Smooth muscle cell (in vitro differentiated cells): ENCODE data around the gene PRR23E. TPM values are rescaled to one million over a fixed set of nuclear protein-coding genes. Genes with fewer than 3 reads are reported as not detected.

ENCODE experiments used
- DNase-seq: peaks from one replicate; lab custom pipeline; 2025; ENCODE audit not compliant: unreplicated experiment; lab: John Stamatoyannopoulos, UW
- H2AFZ ChIP-seq: fragments of 200-600 bp; sonication (generic); 2 replicates; pipeline ENCODE4 v1.6.0; 2016; ENCODE audit warnings: antibody characterized with exemption, low read depth, mild to moderate bottlenecking
- H3F3A ChIP-seq: fragments of 200-600 bp; sonication (generic); 2 replicates; pipeline ENCODE4 v1.6.0; 2017; ENCODE audit warnings: antibody characterized with exemption, low read depth
- H3K27ac ChIP-seq: fragments of 200-600 bp; sonication (generic); 2 replicates; pipeline ENCODE4 v1.5.1; 2016; ENCODE audit warnings: low read depth, mild to moderate bottlenecking
- H3K27me3 ChIP-seq: fragments of 200-600 bp; sonication (generic); 2 replicates; pipeline ENCODE4 v1.6.1; 2016; ENCODE audit warnings: low read depth, mild to moderate bottlenecking
- H3K36me3 ChIP-seq: fragments of 200-600 bp; sonication (generic); 2 replicates; pipeline ENCODE4 v1.5.1; 2016; ENCODE audit warnings: low read depth
- H3K4me1 ChIP-seq: fragments of 200-600 bp; sonication (generic); 2 replicates; pipeline ENCODE4 v1.5.1; 2016; ENCODE audit warnings: low read depth
- H3K4me2 ChIP-seq: fragments of 200-600 bp; sonication (generic); 2 replicates; pipeline ENCODE4 v1.6.0; 2016; ENCODE audit warnings: mild to moderate bottlenecking
- H3K4me3 ChIP-seq: fragments of 200-600 bp; sonication (generic); 2 replicates; pipeline ENCODE4 v1.5.1; 2016; ENCODE audit warnings: mild to moderate bottlenecking
- H3K79me2 ChIP-seq: fragments of 200-600 bp; sonication (generic); 2 replicates; pipeline ENCODE4 v1.6.0; 2016; ENCODE audit warnings: low read depth, mild to moderate bottlenecking
- H3K9ac ChIP-seq: fragments of 200-600 bp; sonication (generic); 2 replicates; pipeline ENCODE4 v1.6.0; 2016; ENCODE audit warnings: low read depth
- H3K9me3 ChIP-seq: fragments of 200-600 bp; sonication (generic); replicated peaks from 2 replicates; pipeline ENCODE4 v1.5.1; 2016; ENCODE audit warnings: low read depth
- H4K20me1 ChIP-seq: fragments of 200-600 bp; sonication (generic); 2 replicates; pipeline ENCODE4 v1.6.0; 2016; ENCODE audit warnings: low read depth
- CTCF ChIP-seq: fragments of 200-600 bp; sonication (generic); IDR thresholded peaks from 2 replicates; pipeline ENCODE4 v1.5.1; 2017; ENCODE audit warnings: borderline replicate concordance, mild to moderate bottlenecking, antibody characterized with exemption; ENCODE audit not compliant: insufficient read depth, poor library complexity, severe bottlenecking
- WGBS: methylation state at CpG from one replicate; pipeline ENCODE4 v1.1.7; 2016; ENCODE audit warnings: low lambda C conversion rate; 5-methylcytosine and 5-hydroxymethylcytosine counted together
- polyA plus RNA-seq: library from polyadenylated mRNA; unstranded; fragments of >200 nt; fragmentation: Nextera tagmentation; extraction: Ambion mirVana; gene quantifications from 2 replicates; pipeline ENCODE4 v1.2.1, GENCODE V29; 2016
- total RNA-seq: library from RNA; depleted of rRNA; stranded (reverse); fragments of >200 nt; gene quantifications from 2 replicates; pipeline ENCODE4 v1.2.3, GENCODE V29; 2014

The PRR23E gene
- total and polyA plus RNA-seq, 2 experiments from 2014 or later: not detected

- Histone ChIP-seq H3K27ac (peak overlapping the region; percentile 51), H3K4me1 (peaks cover 7% of the 10 kb centered on the region), H3K79me2 (no peaks in the 10 kb centered on the region), H3K27me3 (no peaks in the 10 kb centered on the region), H3K4me3 (no peak overlapping the region), H2AFZ (no peak overlapping the region), H4K20me1 (no peaks in the 10 kb centered on the region), H3K4me2 (peak overlapping the region; percentile 73), H3K36me3 (no peaks in the 10 kb centered on the region), H3F3A (peaks cover 4% of the 10 kb centered on the region), H3K9me3 (no peaks in the 10 kb centered on the region), H3K9ac (no peak overlapping the region)
- 69% methylated on average over 5 of the region's 5 CpGs for WGBS
- no peak for TF ChIP-seq CTCF
- no peak for DNase-seq
These were observed 20.7 kb upstream of the PRR23E start for GRCh38 chr3:127172211-127172610.

- H3K27ac ChIP-seq: peak overlapping the region; percentile 51
- no peaks in the 10 kb centered on the region for H3K79me2 ChIP-seq
- H3K4me3 ChIP-seq: no peak overlapping the region
- 11% methylated on average over 22 of the region's 22 CpGs for WGBS
- H3K4me2 ChIP-seq: peak overlapping the region; percentile 73
- H3K36me3 ChIP-seq: no peaks in the 10 kb centered on the region
- H3K9ac ChIP-seq: no peak overlapping the region
- no peaks in the 10 kb centered on the region for H3K27me3 ChIP-seq
- H4K20me1 ChIP-seq: no peaks in the 10 kb centered on the region
- DNase-seq: peak; percentile 20
- H2AFZ ChIP-seq: no peak overlapping the region
- no peaks in the 10 kb centered on the region for H3K9me3 ChIP-seq
- peaks cover 4% of the 10 kb centered on the region for H3F3A ChIP-seq
- no peak for TF ChIP-seq CTCF
- peaks cover 7% of the 10 kb centered on the region for H3K4me1 ChIP-seq
These were observed 20.0 kb upstream of the PRR23E start for GRCh38 chr3:127172781-127173515.

- Histone ChIP-seq H3K4me3 (no peak overlapping the region), H4K20me1 (no peaks in the 10 kb centered on the region), H3K79me2 (no peaks in the 10 kb centered on the region), H3K36me3 (no peaks in the 10 kb centered on the region), H3F3A (peaks cover 4% of the 10 kb centered on the region), H3K4me2 (peak overlapping the region; percentile 73), H3K27ac (no peak overlapping the region), H2AFZ (no peak overlapping the region), H3K27me3 (no peaks in the 10 kb centered on the region), H3K9me3 (no peaks in the 10 kb centered on the region), H3K4me1 (peaks cover 7% of the 10 kb centered on the region), H3K9ac (no peak overlapping the region)
- TF ChIP-seq CTCF: no peak
- DNase-seq: no peak
- WGBS: 79% methylated on average over 5 of the region's 5 CpGs
These were observed 19.3 kb upstream of the PRR23E start for GRCh38 chr3:127173516-127174166.
